ENCODE results near the gene BANP.
"Not testable (repeated sequence)": the region's sequence is repeated elsewhere in the genome, so short reads cannot be mapped to it uniquely, and the experiment has no call there.

Gene BANP, protein sequence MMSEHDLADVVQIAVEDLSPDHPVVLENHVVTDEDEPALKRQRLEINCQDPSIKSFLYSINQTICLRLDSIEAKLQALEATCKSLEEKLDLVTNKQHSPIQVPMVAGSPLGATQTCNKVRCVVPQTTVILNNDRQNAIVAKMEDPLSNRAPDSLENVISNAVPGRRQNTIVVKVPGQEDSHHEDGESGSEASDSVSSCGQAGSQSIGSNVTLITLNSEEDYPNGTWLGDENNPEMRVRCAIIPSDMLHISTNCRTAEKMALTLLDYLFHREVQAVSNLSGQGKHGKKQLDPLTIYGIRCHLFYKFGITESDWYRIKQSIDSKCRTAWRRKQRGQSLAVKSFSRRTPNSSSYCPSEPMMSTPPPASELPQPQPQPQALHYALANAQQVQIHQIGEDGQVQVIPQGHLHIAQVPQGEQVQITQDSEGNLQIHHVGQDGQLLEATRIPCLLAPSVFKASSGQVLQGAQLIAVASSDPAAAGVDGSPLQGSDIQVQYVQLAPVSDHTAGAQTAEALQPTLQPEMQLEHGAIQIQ
- total RNA-seq, result 43.7 reads per million, percentile 65 among the genes with 10 or more reads in this experiment

DNA sequence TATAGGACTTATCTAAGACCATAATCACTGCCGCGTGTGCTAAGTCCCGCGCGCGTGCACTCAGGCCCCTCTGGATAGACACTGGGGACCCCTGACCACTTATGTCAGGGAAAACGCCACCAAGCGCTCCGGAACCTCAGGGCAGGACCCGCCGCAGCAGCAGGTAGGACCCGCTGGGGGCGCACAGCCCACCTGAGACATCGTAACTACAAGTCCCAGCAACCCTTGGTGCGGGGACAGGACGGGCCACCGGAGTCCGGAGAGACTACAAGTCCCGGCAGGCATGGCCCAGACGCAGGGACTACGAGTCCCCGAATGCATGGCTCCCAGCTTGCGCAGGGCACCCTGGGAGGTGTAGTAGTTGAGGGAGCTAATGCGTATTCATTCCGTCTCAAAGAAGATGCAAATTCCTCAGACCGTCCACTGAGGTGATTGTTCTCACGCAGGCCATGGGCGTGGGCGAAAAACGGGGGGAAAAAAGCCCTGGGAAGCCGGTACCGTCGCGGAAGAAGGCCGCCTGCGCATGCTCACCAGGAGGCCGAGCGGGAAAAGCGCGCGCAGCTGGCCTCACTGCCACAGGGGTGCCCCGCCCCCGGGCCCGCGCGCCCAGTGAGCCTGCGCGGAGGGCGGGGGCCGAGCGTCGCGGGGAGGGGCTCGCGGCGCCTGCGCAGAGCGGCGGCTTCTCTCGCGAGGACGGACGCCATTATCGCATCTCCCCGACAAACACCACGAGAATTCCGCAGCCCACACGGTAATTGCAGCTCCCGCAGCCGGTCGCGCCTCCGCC, at the start of gene BANP:
TSS of gene BANP (plus strand) at position 670 of the 787 bp plus-strand sequence. CDS start 23,682 bp downstream, outside the sequence.
- peak; percentile 98 for DNase-seq

DNA sequence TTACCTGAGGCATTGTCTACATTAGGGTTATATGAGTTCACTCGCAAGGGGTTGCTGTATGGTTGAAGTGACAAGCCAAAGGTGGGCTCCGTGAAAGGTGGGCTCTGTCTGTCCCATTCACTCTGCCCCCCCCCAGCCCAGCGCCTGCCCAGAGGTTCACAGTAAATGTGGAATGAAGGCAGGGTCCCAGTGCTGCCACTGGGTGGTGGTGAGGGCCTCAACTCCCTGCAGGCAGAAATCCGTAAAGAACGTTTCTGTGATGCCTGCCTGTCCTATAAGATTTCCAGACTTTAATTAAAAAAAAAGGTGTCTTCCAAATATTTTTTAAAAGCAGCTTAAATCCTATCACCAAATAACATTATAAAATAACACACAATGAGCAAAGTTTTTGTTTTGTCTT, 46.3 kb upstream of the BANP start:
- DNase-seq, result not testable (repeated sequence)

DNA sequence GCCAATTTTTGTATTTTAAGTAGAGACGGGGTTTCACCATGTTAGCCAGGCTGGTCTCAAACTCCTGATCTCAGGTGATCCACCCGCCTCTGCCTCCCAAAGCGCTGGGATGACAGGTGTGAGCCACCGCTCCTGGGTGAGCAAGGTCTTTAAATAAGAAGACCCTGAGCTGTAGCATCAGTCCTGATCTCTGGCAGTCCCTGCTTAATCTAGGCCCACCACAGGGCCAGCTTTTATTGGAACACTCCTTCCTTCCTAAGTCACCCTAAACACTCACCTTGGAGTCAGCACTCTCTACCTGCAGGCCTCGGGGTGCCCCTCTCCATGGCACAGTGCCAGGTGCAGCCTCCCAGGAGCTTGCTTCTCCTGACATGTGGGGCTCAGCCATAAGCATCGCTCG, 45.7 kb upstream of the BANP start:
- DNase-seq, result not testable (repeated sequence)

DNA sequence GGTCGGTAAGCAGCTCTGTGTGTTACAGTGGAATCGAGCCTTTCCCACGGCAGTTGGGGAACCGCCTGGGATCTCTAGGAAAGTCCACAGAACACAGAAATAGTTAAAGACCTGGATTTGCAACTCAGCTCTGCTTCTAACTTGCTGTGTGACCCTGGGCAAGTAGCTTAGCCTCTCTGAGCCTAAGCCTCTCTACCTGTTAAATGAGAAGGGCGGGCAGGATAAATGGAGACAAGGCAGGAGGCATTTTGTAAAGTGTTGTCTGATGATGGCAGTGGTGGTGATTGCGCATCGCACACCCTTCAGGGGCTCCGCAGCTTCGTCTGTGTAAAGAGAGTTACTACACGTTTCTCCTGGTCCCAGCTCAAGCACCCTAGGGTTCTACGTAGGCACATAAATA, 43.1 kb upstream of the BANP start:
- DNase-seq, result not testable (repeated sequence)

DNA sequence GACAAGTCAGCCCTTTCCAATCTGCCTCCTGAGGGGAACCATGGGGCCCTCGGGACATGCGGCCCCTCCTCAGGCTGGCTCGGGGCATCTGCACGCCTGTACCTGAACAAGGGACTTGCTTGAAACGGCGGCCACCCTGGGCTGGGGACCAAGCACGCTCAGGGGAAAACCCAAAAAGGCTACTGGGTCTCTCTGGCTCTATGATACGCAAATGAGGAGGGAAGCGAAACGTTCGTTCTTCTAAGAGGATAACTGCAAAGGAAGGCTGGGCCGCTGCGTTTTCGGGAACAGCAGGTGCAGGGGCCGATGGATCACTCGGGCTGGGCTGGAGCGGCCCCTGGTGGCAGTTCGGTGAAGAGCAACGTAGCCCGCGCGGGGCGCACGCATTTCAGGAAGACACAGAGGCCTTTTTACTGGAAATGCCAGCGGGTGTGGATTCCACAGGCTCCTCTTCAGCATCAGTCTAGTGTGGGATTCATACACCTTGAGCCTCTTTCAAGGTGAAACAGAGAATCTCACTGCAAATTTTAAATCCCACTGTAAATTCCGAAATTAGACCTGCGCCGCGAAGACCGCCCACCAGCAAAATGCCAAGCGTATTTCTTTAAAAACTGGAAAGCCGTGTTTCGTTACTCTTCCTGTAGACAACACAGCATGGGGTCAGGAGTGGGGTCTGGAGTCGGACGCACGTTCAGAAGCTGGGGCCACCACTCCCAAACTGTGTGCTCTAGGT, 41.9 kb upstream of the BANP start:
- DNase-seq, result peak; percentile 66

DNA sequence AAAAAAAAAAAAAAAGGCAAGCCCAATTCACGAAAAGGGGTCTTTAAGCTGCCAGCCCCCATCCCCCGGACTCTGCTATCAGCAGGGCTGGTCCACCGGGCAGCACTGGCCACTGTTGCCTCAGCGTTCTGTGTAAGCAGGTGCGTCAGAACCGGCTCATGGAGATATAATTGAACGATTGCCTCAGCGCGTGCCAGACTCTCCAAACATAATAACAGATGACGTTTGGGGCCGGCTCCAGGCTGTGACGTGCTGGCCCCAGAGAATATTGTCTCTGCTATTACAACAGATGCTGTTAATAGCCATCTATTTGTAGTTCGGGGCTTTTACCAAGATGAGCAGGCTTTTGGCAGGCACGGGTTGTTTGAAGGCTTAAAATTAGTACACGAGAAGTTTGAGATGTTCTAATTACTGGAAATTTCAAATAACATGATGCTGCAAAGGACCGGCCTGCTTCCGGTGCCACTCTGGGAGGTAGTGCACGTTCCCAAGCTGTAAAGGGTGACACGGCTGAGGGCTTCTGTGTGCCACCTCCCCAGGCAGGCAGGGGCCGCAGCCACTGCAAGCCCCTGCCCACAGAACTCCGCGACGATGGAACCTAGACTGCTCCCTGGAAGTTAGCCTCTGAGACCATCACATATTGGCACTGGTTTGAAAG, 40.0 kb upstream of the BANP start:
- DNase-seq, result not testable (repeated sequence)

DNA sequence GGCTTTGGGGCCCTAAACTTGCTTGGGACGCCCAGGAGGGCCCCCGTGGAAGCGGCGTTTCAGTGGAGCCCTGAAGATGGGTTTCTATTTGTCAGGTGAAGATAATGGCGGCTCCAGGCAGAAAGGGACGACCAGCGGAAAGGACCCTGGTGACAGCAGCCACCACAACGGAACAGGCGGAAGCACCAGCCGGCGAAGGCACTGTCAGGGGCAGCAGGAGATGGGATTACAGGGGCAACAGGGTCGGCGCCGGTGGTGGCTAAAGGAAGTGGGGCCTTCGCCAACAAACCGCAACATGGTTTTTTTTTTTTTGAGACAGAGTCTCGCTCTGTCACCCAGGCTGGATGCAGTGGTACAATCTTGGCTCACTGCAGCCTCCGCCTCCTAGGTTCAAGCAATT, 38.5 kb upstream of the BANP start:
- not testable (repeated sequence) for DNase-seq

DNA sequence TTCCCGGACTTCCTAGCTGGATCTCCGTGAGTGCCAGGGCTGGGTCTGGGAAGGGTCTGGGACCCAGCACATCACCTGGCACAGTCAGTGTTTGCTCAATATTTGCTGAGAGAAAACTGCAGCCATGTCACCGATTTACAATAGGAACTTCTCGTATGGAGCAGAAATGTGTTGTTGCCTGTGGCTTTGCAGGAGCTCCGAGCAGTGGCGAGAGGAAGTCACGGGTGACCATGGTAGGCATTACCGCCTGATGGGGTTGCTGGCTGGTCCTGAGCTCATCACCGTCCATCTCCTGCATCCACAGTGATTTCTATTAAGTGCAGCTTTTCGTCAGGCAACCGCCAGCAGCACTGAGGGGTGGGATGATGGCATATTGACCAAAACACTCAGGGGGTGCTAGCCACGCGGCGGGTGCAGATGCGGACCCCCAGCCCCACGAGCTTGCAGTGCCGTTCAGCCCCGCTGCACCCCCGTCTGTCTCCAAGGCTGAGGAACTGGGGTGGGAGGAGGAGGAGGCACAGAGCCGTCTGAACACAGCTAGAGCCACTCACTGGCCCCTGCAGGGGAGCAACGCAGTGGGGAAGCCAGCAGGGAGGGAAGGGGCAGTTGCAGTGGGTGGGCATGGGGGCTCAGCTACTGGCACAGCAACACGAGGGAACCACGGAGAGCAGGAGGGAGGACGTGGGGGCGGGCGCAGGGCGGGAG, 37.1 kb upstream of the BANP start:
- DNase-seq, result not testable (repeated sequence)

DNA sequence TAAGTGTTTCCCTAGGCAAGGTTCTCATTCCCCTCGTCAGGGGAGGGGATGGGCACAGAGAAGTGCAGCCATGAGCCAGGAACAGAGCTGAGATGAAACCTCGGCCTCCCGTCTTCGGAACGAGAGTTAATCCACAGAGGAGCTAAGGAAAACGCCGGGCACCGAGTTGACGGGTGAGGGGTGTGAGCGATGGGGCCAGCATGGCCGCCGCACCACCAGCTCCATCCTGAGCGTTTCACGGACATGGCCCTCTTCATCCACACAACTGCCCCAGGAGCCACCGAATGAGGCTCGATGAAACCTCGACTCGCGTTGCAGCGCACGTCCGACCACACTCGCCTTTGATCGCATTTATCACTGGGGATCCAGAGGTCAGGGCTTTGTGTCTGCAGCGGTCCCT, 36.4 kb upstream of the BANP start:
- no peak for DNase-seq

DNA sequence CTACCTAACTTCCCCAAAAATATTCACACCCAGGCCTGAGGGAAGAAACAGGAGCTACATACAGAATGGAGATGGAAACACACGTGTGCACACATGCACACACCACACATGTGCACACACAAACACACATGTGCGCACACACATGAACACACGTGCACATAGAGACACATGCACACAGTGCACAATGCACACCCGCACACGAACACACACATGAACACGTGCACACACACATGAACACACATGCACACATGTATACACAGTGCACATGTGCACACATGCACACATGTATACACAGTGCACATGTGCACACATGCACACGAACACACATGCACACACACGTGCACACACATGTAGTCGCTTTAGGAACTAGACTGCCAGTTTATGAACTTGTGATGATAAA, 33.7 kb upstream of the BANP start:
- no peak for DNase-seq

DNA sequence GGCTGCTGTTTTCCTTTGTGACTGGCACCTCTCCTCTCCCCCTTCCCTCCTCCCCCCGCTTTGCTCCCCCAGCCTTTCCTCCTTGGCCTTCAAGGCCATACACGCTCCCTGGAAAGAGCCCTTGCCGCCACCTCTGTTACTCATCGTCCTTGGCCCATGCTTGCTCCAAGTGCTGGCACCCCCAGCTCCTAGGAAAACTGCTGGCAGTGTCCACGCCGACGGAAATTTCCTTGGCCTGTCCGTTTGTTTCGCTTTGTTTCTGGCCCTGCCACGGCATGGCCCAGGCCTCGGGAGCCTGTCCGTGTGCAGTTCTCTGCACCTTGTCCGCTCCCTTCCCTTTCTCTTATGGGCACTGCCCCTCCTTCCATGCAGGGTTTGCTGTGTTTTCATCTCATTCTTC, 32.9 kb upstream of the BANP start:
- DNase-seq, result no peak

DNA sequence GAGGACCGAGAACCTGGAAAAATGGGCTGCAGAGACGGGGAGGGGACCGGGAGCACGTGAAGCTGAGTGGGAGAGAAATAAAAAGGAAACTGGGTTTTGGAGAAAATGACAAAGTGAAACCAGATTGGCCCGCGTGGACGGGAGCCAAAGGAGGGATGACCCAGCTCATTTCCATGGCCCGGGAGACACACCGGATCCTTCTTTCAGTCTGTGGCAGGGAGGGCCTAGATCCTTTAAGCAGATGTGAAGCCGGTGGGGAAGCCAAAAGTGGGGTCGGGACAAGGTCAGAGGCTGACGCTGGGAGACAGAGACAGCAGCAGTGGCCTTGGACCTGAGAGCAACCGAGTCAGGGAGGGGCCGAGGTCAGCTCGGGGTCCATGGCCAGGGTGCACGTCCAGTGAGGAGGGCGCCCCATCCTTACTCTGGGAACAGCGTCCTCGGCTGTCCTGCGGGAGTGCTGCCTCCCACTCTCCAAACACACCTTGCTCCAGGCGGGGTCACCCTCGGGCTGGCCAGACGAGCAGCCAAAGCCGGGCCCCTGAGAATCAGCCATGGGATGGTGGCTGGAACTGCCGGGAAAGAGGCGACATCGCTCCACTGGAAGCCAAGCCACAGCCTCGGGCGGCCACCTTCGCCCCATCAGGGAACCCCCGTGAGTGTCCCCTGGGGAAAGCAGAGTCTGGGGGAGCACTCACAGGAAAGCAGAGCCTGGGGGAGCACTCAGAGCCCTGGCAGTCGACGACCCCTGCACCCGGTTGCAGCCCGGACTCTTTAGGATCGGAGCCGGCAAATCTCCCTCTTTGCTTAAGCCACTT, 32.2 kb upstream of the BANP start:
- DNase-seq, result no peak

DNA sequence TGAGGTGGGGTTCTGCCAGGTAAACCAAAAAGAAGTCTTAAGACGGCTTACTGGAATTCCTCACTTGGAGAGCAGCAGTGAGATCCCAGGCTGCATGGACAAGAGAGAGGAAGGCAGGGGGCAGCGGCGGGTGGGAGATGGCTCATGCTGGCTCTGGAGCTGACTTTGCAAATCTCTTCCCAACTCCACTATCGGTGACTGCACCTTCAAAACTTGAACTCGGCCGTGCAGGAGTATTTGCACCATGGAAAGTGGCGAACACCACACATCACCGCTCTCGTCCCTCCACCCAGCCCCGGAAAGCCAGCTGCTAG, 31.6 kb upstream of the BANP start:
- no peak for DNase-seq

DNA sequence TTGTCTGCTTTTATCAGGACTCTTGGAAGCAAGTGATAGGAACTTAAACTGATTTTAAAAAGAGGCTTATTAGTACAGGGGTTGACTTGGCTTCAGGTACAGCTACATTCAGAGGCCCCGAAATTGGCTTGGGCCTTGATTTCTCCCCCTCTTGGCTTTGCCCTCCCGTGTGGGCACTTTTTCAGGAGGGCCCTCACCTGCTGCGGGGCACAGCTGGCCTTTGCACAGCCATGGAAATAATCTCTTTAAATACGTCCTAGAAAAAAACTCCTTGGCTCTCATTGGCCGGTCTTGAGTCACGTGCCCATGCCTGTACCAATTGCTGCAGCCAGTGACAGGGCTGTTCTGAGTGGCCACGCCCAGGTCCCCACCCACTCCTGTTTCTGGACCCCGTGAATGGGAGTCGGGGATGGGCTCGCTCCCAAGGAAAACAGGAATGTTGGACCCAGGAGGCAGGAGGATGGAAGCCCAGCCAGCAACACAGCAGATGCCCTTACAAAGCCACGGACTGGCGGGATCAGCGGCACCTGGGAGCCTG, 29.9 kb upstream of the BANP start:
- no peak for DNase-seq

DNA sequence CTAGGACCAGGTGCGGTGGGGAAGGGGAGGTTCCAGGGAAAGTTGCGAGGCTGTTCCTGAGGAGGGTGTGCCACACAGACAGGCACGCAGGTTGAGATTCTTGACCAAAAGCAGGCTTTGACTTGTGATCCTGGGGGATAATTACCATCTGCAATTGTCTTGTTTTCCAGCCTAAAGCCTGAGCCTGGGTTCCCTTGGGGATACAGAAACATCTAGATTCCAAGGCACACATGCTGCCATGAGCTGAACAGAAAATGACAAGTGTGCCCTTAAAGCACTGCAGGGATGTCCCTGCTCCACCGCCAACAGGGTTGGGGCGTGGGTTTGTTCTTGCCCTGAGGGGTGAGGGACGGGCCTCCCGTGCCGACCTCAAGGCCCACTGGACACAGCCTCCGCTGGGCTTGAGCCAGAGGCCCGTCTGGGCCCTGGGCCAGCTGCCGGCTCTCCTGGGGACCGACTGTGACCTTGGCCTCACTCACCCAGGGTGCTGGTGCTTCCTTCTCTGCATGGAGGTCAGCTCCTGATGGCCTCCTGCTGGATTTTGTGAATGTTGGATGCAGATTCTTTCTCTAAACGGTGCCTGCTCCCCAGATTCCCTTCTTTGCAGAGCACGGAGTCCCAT, 28.9 kb upstream of the BANP start:
- DNase-seq, result no peak

DNA sequence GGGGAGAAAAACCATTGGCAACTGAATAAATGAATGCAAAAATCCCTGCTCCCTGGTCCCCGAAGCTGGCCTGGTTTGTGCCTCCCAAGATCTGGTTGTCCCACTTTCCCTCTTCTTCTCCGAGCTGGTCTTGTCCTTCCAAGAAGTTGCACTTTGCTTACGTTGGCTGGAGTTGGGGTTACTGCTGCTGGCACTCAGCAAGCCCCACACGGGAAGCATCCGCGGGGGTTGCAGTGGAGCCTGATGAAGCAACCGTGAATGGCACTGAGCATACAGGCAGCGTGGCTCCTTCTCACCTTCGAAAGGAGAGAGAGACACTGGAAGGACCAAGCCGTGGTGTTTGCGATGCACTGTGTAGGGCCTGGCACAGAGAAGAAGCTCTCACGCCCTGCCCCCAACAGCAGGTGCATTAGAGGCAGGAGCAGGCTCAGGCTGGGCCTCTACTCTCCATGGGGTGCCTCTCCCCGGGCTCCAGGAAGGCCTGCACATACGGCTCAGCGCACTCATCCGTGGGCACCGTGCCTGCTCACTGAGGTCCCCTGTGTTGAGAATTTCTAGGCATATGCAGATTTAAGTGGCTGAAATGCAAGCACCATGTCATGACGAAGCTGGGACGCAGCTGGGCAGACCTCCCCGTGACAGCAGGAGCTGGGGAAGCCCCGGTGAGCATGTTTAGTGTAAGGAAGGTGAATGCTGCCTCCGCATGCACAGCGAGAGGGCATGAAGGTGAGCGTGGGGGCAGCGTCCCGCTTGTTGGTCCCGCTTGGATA, 27.0 kb upstream of the BANP start:
- no peak for DNase-seq

DNA sequence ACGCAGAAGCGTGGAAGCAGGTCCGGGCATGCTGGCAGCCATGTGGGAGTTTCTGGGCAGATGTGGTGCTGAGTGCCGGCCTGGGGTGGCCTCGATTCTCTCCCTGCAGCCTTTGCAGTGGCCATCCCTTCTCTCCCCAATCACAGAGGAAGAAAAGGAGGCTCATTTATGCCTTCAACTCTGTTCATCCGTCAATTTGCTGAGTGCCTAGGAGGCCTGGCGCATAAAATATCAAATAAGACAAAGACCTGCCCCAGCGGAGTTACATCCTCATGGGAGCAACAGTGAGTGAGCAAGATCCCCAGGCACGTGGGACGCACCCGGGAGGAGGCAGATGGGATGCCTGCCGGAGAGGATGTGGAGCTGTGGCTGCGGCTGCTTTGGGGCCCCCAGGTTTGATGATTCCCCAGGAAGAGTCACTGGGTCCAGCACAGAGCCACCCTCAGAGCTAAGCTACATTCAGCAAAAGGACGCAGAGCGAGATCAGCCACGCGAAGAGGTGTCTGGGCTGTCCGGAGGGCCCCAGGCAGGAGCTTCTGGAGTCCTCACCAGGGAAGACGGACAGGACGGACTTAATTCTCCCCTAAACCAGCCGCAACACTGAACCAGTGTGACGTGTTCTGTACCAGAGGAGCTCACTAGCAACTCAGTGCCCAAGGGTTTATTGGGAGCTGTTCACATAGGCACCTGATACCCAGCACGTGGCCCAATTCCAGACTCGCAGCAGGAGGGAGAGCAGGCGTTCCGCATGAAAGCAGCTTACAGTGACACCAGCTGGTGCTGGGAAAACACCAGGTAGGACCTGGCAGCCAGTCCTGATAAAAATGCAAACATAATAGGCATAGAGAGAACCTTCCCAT, 26.2 kb upstream of the BANP start:
- no peak for DNase-seq

All from effector CD4-positive, alpha-beta T cell (primary cell).